Measurements from ENCODE around the gene NLRC5. TPM values are rescaled to one million over a fixed set of nuclear protein-coding genes. Genes with fewer than 3 reads are reported as not detected.

NLRC5 gene
- total RNA-seq, 2 donors from 2014 or later = 0.64 to 0.97 TPM

DNA sequence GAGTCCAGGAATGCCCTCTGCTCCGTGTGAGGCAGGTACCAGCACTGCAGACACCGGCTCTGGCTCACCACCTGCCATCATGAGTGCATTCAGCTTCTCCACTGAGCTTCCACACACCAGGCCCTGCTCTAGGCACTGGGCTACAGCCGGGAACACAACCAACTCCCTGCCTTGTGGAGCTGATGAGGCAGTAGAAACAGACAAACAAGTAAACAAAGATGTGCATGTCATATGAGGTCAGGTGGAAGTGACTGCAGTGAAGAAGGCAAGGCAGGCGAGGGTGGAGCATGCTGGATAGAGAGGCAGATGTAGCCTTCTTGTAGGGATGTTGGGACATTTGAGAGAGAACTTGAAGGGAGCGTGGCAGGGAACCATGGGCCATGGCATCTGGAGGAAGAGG, 5.0 kb downstream of the NLRC5 start:
- Histone ChIP-seq H3K9me3 (ENCODE audit: control insufficient read depth, low read length) (no peaks in the 10 kb centered on the region), H3K36me3 (ENCODE audit: control insufficient read depth, insufficient read depth, low read length) (no peaks in the 10 kb centered on the region), H3K9ac (ENCODE audit: extremely low read depth, low read length, poor library complexity, severe bottlenecking) (no peak overlapping the region), H3K4me1 (ENCODE audit: control insufficient read depth, insufficient read depth, low read length) (no peaks in the 10 kb centered on the region), H3K27me3 (ENCODE audit: control insufficient read depth, insufficient read depth, low read length, poor library complexity, severe bottlenecking) (peaks cover 44% of the 10 kb centered on the region), H3K4me3 (ENCODE audit: low read length) (no peak overlapping the region), H3K27ac (ENCODE audit: low read depth, low read length) (no peak overlapping the region)
- Mint-ChIP-seq H3K27me3 (ENCODE audit: insufficient read depth) (peaks cover 45% of the 10 kb centered on the region), H3K4me3 (no peak overlapping the region), H3K36me3 (ENCODE audit: low read depth) (no peaks in the 10 kb centered on the region), H3K27ac (no peak overlapping the region), H3K9me3 (no peaks in the 10 kb centered on the region), H3K4me1 (no peaks in the 10 kb centered on the region)
- 84 to 93% methylated on average over 4 to 5 of the region's 5 CpGs for WGBS, 2 experiments (ENCODE audit: insufficient coverage in 1 of 2, insufficient read length in 1 of 2)
- TF ChIP-seq, protein P1, sequence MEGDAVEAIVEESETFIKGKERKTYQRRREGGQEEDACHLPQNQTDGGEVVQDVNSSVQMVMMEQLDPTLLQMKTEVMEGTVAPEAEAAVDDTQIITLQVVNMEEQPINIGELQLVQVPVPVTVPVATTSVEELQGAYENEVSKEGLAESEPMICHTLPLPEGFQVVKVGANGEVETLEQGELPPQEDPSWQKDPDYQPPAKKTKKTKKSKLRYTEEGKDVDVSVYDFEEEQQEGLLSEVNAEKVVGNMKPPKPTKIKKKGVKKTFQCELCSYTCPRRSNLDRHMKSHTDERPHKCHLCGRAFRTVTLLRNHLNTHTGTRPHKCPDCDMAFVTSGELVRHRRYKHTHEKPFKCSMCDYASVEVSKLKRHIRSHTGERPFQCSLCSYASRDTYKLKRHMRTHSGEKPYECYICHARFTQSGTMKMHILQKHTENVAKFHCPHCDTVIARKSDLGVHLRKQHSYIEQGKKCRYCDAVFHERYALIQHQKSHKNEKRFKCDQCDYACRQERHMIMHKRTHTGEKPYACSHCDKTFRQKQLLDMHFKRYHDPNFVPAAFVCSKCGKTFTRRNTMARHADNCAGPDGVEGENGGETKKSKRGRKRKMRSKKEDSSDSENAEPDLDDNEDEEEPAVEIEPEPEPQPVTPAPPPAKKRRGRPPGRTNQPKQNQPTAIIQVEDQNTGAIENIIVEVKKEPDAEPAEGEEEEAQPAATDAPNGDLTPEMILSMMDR (conservative IDR thresholded peaks at IDR 0.05) = no peak
- no peak for DNase-seq

DNA sequence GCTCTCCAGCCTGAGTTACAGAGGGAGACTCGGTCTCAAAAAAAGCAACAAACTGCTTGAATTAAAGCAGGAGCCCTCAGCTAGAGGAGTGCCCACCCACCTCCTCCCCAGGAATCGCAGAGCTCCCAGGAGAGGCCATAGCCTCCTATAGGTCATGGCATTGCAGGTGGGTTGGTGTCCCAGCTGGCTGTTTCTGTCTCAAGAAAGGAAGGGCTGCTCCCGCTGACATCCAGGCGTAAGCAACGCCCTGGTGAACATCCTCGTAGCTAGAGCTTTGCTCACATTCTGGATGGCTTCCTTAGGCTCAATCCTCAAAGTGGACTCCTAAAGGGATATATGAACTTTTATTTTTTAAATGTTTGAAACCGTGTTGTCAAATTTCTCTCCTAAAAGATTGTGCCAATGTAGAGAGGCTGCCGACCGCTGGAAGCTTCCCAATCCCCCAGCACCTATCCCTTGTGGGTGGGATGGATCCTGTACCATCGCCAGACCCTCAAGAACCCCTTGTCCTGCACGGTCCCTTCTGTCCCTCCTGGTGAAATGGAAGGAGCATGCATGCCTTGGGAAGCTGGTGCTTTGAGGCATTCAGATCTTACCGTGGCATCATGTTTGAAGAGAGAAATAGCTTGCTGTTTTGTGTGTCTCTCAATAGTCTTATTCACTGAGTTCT, 5.9 kb downstream of the NLRC5 start:
- H3K9me3 Mint-ChIP-seq = no peaks in the 10 kb centered on the region
- H3K4me1 Mint-ChIP-seq = no peaks in the 10 kb centered on the region
- no peak overlapping the region for H3K27ac ChIP-seq (ENCODE audit: low read depth, low read length)
- 79 to 86% methylated on average over 3 to 12 of the region's 12 CpGs for WGBS, 2 experiments (ENCODE audit: insufficient coverage in 1 of 2, insufficient read length in 1 of 2)
- DNase-seq = no peak
- no peak overlapping the region for H3K9ac ChIP-seq (ENCODE audit: extremely low read depth, low read length, poor library complexity, severe bottlenecking)
- H3K27ac Mint-ChIP-seq = no peak overlapping the region
- H3K27me3 Mint-ChIP-seq (ENCODE audit: insufficient read depth) = peaks cover 35% of the 10 kb centered on the region
- no peak overlapping the region for H3K4me3 ChIP-seq (ENCODE audit: low read length)
- H3K36me3 ChIP-seq (ENCODE audit: control insufficient read depth, insufficient read depth, low read length) = no peaks in the 10 kb centered on the region
- H3K9me3 ChIP-seq (ENCODE audit: control insufficient read depth, low read length) = no peaks in the 10 kb centered on the region
- no peak overlapping the region for H3K4me3 Mint-ChIP-seq
- H3K4me1 ChIP-seq (ENCODE audit: control insufficient read depth, insufficient read depth, low read length) = no peaks in the 10 kb centered on the region
- peaks cover 34% of the 10 kb centered on the region for H3K27me3 ChIP-seq (ENCODE audit: control insufficient read depth, insufficient read depth, low read length, poor library complexity, severe bottlenecking)
- no peaks in the 10 kb centered on the region for H3K36me3 Mint-ChIP-seq (ENCODE audit: low read depth)
- TF ChIP-seq, protein P1 (conservative IDR thresholded peaks at IDR 0.05) = no peak

DNA sequence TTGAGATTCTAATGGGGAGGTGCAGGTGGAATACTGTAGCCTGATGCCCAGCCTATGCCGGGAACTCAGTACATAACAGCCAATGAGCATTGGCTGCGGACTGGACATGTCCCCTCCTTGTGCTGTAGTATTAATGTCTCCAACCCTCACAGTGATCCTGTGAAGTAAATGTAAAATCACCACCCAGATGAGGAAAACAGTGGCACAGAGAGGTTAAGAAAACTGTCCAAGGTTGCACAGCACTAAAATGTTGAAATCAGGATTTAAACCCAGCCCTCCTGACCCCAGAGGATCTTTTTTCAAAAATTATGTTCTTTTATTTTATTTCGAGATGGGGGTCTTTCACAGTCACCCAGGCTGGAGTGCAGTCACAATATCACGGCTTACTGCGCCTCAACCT, 7.9 kb downstream of the NLRC5 start:
- H3K4me3 Mint-ChIP-seq = no peak overlapping the region
- H3K36me3 Mint-ChIP-seq (ENCODE audit: low read depth) = no peaks in the 10 kb centered on the region
- 91 to 93% methylated on average over 5 of the region's 5 CpGs for WGBS, 2 experiments (ENCODE audit: insufficient coverage in 1 of 2, insufficient read length in 1 of 2)

More for the DNA sequence above, 7.9 kb downstream of the NLRC5 start:
- no peak overlapping the region for H3K27ac Mint-ChIP-seq
- H3K4me1 ChIP-seq (ENCODE audit: control insufficient read depth, insufficient read depth, low read length) = no peaks in the 10 kb centered on the region
- no peak overlapping the region for H3K27ac ChIP-seq (ENCODE audit: low read depth, low read length)
- TF ChIP-seq, protein P1 (conservative IDR thresholded peaks at IDR 0.05) = no peak
- no peak overlapping the region for H3K4me3 ChIP-seq (ENCODE audit: low read length)
- H3K9me3 ChIP-seq (ENCODE audit: control insufficient read depth, low read length) = no peaks in the 10 kb centered on the region
- no peaks in the 10 kb centered on the region for H3K4me1 Mint-ChIP-seq
- H3K9me3 Mint-ChIP-seq = no peaks in the 10 kb centered on the region
- peaks cover 16% of the 10 kb centered on the region for H3K27me3 Mint-ChIP-seq (ENCODE audit: insufficient read depth)
- no peaks in the 10 kb centered on the region for H3K36me3 ChIP-seq (ENCODE audit: control insufficient read depth, insufficient read depth, low read length)
- no peak for DNase-seq
- H3K27me3 ChIP-seq (ENCODE audit: control insufficient read depth, insufficient read depth, low read length, poor library complexity, severe bottlenecking) = peaks cover 23% of the 10 kb centered on the region
- no peak overlapping the region for H3K9ac ChIP-seq (ENCODE audit: extremely low read depth, low read length, poor library complexity, severe bottlenecking)

All from endodermal cell (in vitro differentiated cells).